ENCODE results near the gene SNX32. TPM values are rescaled to one million over a fixed set of nuclear protein-coding genes. Genes with fewer than 3 reads are reported as not detected.

Gene SNX32
- total and polyA plus RNA-seq, 8 donors: 0.24 to 4.4 (median 2.7) TPM

DNA sequence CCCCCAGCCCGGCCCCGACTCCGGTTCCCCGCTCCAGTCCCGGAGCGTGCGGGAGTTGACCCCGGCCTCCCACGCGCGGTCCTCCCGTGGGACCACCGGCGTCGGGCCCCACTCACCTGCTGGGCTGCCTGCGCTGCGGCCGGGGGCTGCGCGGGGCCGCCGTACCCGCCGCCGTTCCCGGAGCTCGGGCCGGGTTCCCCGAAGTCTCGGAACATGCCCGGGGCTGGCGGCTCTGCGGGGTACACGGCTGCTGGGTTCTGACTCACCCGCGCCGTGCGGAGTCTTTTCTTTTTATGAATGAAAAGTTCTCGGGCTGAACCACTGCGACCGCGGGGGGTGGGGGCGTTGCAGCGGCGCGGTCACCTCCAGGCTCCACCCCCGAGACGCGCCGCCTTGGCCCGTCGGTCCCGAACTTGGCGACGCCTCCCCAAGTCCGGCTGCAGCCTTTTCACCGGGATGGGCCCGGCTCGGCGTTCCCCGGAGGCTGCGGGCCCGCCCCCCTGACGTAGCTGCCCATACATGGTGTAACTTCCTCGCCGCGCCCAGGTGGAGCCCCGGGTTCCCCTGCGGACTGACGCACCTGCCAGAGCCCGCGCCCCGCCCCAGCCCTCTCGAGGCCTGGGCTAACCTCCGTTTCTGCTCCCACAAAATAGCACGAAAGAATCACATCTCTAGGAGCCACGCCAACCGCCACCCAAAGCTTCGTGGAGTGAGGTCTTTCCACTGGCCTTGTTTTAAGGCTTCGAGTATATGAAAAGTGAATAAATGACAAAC, 66.5 kb downstream of the SNX32 start, which contains the start of gene FOSL1:
Gene FOSL1 (minus strand): TSS at position 264 of the 774 bp plus-strand sequence. CDS start 49 bp downstream, at position 215.
- no peaks in the 10 kb centered on the region for H3K9me3 ChIP-seq
- TF ChIP-seq, protein P1, sequence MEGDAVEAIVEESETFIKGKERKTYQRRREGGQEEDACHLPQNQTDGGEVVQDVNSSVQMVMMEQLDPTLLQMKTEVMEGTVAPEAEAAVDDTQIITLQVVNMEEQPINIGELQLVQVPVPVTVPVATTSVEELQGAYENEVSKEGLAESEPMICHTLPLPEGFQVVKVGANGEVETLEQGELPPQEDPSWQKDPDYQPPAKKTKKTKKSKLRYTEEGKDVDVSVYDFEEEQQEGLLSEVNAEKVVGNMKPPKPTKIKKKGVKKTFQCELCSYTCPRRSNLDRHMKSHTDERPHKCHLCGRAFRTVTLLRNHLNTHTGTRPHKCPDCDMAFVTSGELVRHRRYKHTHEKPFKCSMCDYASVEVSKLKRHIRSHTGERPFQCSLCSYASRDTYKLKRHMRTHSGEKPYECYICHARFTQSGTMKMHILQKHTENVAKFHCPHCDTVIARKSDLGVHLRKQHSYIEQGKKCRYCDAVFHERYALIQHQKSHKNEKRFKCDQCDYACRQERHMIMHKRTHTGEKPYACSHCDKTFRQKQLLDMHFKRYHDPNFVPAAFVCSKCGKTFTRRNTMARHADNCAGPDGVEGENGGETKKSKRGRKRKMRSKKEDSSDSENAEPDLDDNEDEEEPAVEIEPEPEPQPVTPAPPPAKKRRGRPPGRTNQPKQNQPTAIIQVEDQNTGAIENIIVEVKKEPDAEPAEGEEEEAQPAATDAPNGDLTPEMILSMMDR (IDR thresholded peaks at IDR 0.05): no peak
- DNase-seq: peak in 3 of 4 donors; percentile 86 to 98 (median 94)
- peak within 1 kb of the TSS; percentile 34 to 89 for H3K27ac ChIP-seq
- H3K36me3 ChIP-seq: peaks cover 0 to 18% of the 10 kb centered on the region in 2 donors
- peaks cover 9 to 48% of the 10 kb centered on the region in 2 donors for H3K4me1 ChIP-seq
- H3K27me3 ChIP-seq: peaks cover 0 to 7% of the 10 kb centered on the region in 2 donors
- peak; percentile 94 for ATAC-seq
- H3K4me3 ChIP-seq: peak within 1 kb of the TSS; percentile 43 to 70
- intact Hi-C loops (cut with DNase I): no loop called here

DNA sequence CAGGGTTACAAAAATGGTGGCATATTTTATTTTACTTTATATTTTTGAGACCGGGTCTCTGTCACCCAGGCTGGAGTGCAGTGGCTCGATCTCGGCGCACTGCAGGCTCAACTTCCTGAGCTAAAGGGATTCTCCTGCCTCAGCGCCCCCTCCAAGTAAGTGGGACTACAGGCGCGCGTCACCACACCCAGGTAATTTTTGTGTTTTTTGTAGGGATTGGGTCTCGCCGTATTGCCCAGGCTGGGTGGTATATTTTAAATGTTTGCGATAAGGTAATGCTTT, 67.1 kb downstream of the SNX32 start:
- intact Hi-C loops (cut with DNase I): no loop called here
- Histone ChIP-seq H3K9me3 (no peaks in the 10 kb centered on the region), H3K27ac (peak overlapping the region in 1 of 2 donors; percentile 89), H3K27me3 (peaks cover 0 to 7% of the 10 kb centered on the region in 2 donors), H3K4me1 (peaks cover 9 to 42% of the 10 kb centered on the region in 2 donors), H3K36me3 (peaks cover 0 to 13% of the 10 kb centered on the region in 2 donors), H3K4me3 (peak overlapping the region in 1 of 2 donors; percentile 70)
- DNase-seq (no peak), ATAC-seq (no peak)
- TF ChIP-seq, protein P1 (IDR thresholded peaks at IDR 0.05): no peak

DNA sequence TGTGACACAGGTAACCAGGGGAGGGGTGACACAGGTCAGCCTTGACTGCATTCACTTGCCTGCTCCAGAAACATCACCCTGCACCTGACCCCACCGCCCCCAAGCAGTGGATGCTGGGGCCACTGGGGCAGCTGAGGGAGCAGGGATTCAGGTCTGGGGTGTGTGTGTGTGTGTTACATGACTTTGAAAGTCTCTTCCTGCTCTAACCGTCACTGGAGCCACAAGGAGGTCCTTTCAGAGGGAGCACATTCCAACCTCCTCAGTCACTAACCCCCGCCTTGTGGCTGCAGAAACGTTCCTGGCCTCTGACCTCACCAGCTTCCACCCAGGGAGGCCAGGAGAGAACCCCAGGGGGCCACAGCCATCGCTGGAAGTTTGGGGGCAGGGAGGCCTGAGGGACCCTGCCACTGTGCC, 69.3 kb downstream of the SNX32 start:
- intact Hi-C loops (cut with DNase I): no loop called here
- TF ChIP-seq, protein P1 (IDR thresholded peaks at IDR 0.05): no peak
- H3K4me3 ChIP-seq: no peak overlapping the region
- H3K36me3 ChIP-seq: no peaks in the 10 kb centered on the region
- H3K4me1 ChIP-seq: peaks cover 9 to 25% of the 10 kb centered on the region in 2 donors
- H3K27me3 ChIP-seq: peaks cover 0 to 7% of the 10 kb centered on the region in 2 donors
- DNase-seq (no peak), ATAC-seq (peak; percentile 15)
- no peaks in the 10 kb centered on the region for H3K9me3 ChIP-seq
- H3K27ac ChIP-seq: no peak overlapping the region

Other genes starting within 250 kb of the SNX32 start
- 1 to 10 TPM in 1 of 2 donors, not detected in 1; 2.0 TPM for gene KCNK7, start 238.2 kb upstream of the SNX32 start, total RNA-seq
- gene KCNK7, start 238.2 kb upstream of the SNX32 start, polyA plus RNA-seq (ENCODE audit: insufficient read length in 6 of 6): 1 to 10 TPM in 1 of 6 donors, under 1 TPM in 5; 0.21 to 1.2 (median 0.47) TPM
- gene MAP3K11, start 219.7 kb upstream of the SNX32 start, total RNA-seq: 100 to 1,000 TPM in 1 of 2 donors, 10 to 100 TPM in 1; 74.7 to 100 TPM
- gene MAP3K11, start 219.7 kb upstream of the SNX32 start, polyA plus RNA-seq (ENCODE audit: insufficient read length in 6 of 6): 10 to 100 TPM; 43.9 to 64.0 (median 56.6) TPM
- 10 to 100 TPM; 36.7 to 44.5 TPM for gene PCNX3, start 218.2 kb upstream of the SNX32 start, total RNA-seq
- 10 to 100 TPM; 19.9 to 35.4 (median 25.3) TPM for gene PCNX3, start 218.2 kb upstream of the SNX32 start, polyA plus RNA-seq (ENCODE audit: insufficient read length in 6 of 6)
- 100 to 1,000 TPM in 1 of 2 donors, 10 to 100 TPM in 1; 77.3 to 107 TPM for gene SIPA1, start 195.9 kb upstream of the SNX32 start, total RNA-seq
- gene SIPA1, start 195.9 kb upstream of the SNX32 start, polyA plus RNA-seq (ENCODE audit: insufficient read length in 6 of 6): 10 to 100 TPM; 40.5 to 57.3 (median 46.8) TPM
- gene RELA, start 171.0 kb upstream of the SNX32 start, total RNA-seq: 10 to 100 TPM; 56.5 to 67.9 TPM
- gene RELA, start 171.0 kb upstream of the SNX32 start, polyA plus RNA-seq (ENCODE audit: insufficient read length in 6 of 6): 10 to 100 TPM; 51.3 to 70.6 (median 58.8) TPM
- gene KAT5, start 121.7 kb upstream of the SNX32 start, total RNA-seq: 10 to 100 TPM; 57.0 to 67.1 TPM
- 10 to 100 TPM; 58.4 to 69.2 (median 64.5) TPM for gene KAT5, start 121.7 kb upstream of the SNX32 start, polyA plus RNA-seq (ENCODE audit: insufficient read length in 6 of 6)
- 10 to 100 TPM; 46.0 to 70.1 TPM for gene RNASEH2C, start 113.2 kb upstream of the SNX32 start, total RNA-seq
- gene RNASEH2C, start 113.2 kb upstream of the SNX32 start, polyA plus RNA-seq (ENCODE audit: insufficient read length in 6 of 6): 10 to 100 TPM; 34.7 to 52.5 (median 37.2) TPM
- gene AP5B1, start 53.0 kb upstream of the SNX32 start, total RNA-seq: 10 to 100 TPM; 22.6 to 39.0 TPM
- 1 to 10 TPM; 2.9 to 4.5 (median 3.5) TPM for gene AP5B1, start 53.0 kb upstream of the SNX32 start, polyA plus RNA-seq (ENCODE audit: insufficient read length in 6 of 6)
- gene OVOL1, start 46.9 kb upstream of the SNX32 start, total RNA-seq: under 1 TPM; 0.37 to 0.41 TPM
- gene OVOL1, start 46.9 kb upstream of the SNX32 start, polyA plus RNA-seq (ENCODE audit: insufficient read length in 6 of 6): under 1 TPM; 0.20 to 0.45 (median 0.31) TPM
- 1,000 to 10,000 TPM in 1 of 2 donors, 100 to 1,000 TPM in 1; 790 to 1,162 TPM for gene CFL1, start 24.2 kb downstream of the SNX32 start, total RNA-seq
- gene CFL1, start 24.2 kb downstream of the SNX32 start, polyA plus RNA-seq (ENCODE audit: insufficient read length in 6 of 6): 100 to 1,000 TPM; 599 to 799 (median 752) TPM
- 10 to 100 TPM; 43.4 to 50.7 TPM for gene MUS81, start 26.5 kb downstream of the SNX32 start, total RNA-seq
- gene MUS81, start 26.5 kb downstream of the SNX32 start, polyA plus RNA-seq (ENCODE audit: insufficient read length in 6 of 6): 10 to 100 TPM; 44.7 to 55.0 (median 52.0) TPM
- gene EFEMP2, start 38.8 kb downstream of the SNX32 start, total RNA-seq: 100 to 1,000 TPM in 1 of 2 donors, 10 to 100 TPM in 1; 67.6 to 113 TPM
- gene EFEMP2, start 38.8 kb downstream of the SNX32 start, polyA plus RNA-seq (ENCODE audit: insufficient read length in 6 of 6): 100 to 1,000 TPM; 111 to 169 (median 152) TPM
- gene CTSW, start 45.9 kb downstream of the SNX32 start, total RNA-seq: 1 to 10 TPM; 5.8 to 9.1 TPM
- gene CTSW, start 45.9 kb downstream of the SNX32 start, polyA plus RNA-seq (ENCODE audit: insufficient read length in 6 of 6): 1 to 10 TPM; 2.7 to 7.2 (median 5.7) TPM
- gene FIBP, start 54.5 kb downstream of the SNX32 start, total RNA-seq: 10 to 100 TPM; 56.5 to 69.6 TPM
- 10 to 100 TPM; 72.3 to 83.0 (median 77.7) TPM for gene FIBP, start 54.5 kb downstream of the SNX32 start, polyA plus RNA-seq (ENCODE audit: insufficient read length in 6 of 6)
- gene CCDC85B, start 56.7 kb downstream of the SNX32 start, total RNA-seq: 10 to 100 TPM; 23.3 to 32.0 TPM
- gene CCDC85B, start 56.7 kb downstream of the SNX32 start, polyA plus RNA-seq (ENCODE audit: insufficient read length in 6 of 6): 10 to 100 TPM; 10.0 to 23.8 (median 15.1) TPM
- 10 to 100 TPM in 1 of 2 donors, 1 to 10 TPM in 1; 3.4 to 16.3 TPM for gene FOSL1, start 66.4 kb downstream of the SNX32 start, total RNA-seq
- gene FOSL1, start 66.4 kb downstream of the SNX32 start, polyA plus RNA-seq (ENCODE audit: insufficient read length in 6 of 6): under 1 TPM in 4 of 6 donors, not detected in 2; 0.17 to 0.22 (median 0.21) TPM
- gene C11orf68, start 85.1 kb downstream of the SNX32 start, total RNA-seq: 10 to 100 TPM; 29.6 to 35.0 TPM
- gene C11orf68, start 85.1 kb downstream of the SNX32 start, polyA plus RNA-seq (ENCODE audit: insufficient read length in 6 of 6): 10 to 100 TPM; 31.1 to 36.9 (median 34.4) TPM
- gene DRAP1, start 85.5 kb downstream of the SNX32 start, total RNA-seq: 10 to 100 TPM; 61.0 to 64.5 TPM
- 100 to 1,000 TPM in 1 of 6 donors, 10 to 100 TPM in 5; 69.2 to 112 (median 91.8) TPM for gene DRAP1, start 85.5 kb downstream of the SNX32 start, polyA plus RNA-seq (ENCODE audit: insufficient read length in 6 of 6)
- not detected for gene TSGA10IP, start 111.5 kb downstream of the SNX32 start, total RNA-seq
- 1 to 10 TPM in 1 of 6 donors, under 1 TPM in 4, not detected in 1; 0.26 to 1.0 (median 0.79) TPM for gene TSGA10IP, start 111.5 kb downstream of the SNX32 start, polyA plus RNA-seq (ENCODE audit: insufficient read length in 6 of 6)
- gene SART1, start 127.8 kb downstream of the SNX32 start, total RNA-seq: 10 to 100 TPM; 34.1 to 50.8 TPM
- gene SART1, start 127.8 kb downstream of the SNX32 start, polyA plus RNA-seq (ENCODE audit: insufficient read length in 6 of 6): 10 to 100 TPM; 40.0 to 55.4 (median 46.3) TPM
- 10 to 100 TPM; 28.4 to 30.5 TPM for gene EIF1AD, start 168.2 kb downstream of the SNX32 start, total RNA-seq
- 10 to 100 TPM; 23.6 to 30.5 (median 27.4) TPM for gene EIF1AD, start 168.2 kb downstream of the SNX32 start, polyA plus RNA-seq (ENCODE audit: insufficient read length in 6 of 6)
- gene BANF1, start 168.5 kb downstream of the SNX32 start, total RNA-seq: 100 to 1,000 TPM; 161 to 183 TPM
- 100 to 1,000 TPM; 211 to 248 (median 228) TPM for gene BANF1, start 168.5 kb downstream of the SNX32 start, polyA plus RNA-seq (ENCODE audit: insufficient read length in 6 of 6)
- 10 to 100 TPM; 20.3 to 46.5 TPM for gene CST6, start 178.0 kb downstream of the SNX32 start, total RNA-seq
- gene CST6, start 178.0 kb downstream of the SNX32 start, polyA plus RNA-seq (ENCODE audit: insufficient read length in 6 of 6): 1 to 10 TPM in 1 of 6 donors, under 1 TPM in 5; 0.18 to 1.3 (median 0.46) TPM
- 1 to 10 TPM; 1.2 to 2.6 TPM for gene CATSPER1, start 192.5 kb downstream of the SNX32 start, total RNA-seq
- gene CATSPER1, start 192.5 kb downstream of the SNX32 start, polyA plus RNA-seq (ENCODE audit: insufficient read length in 6 of 6): under 1 TPM in 1 of 6 donors, not detected in 5; 0.24 TPM
- not detected for gene GAL3ST3, start 215.2 kb downstream of the SNX32 start, total RNA-seq
- under 1 TPM in 5 of 6 donors, not detected in 1; 0.09 to 0.63 (median 0.20) TPM for gene GAL3ST3, start 215.2 kb downstream of the SNX32 start, polyA plus RNA-seq (ENCODE audit: insufficient read length in 6 of 6)
- 100 to 1,000 TPM; 122 to 160 TPM for gene SF3B2, start 218.4 kb downstream of the SNX32 start, total RNA-seq
- gene SF3B2, start 218.4 kb downstream of the SNX32 start, polyA plus RNA-seq (ENCODE audit: insufficient read length in 6 of 6): 100 to 1,000 TPM; 192 to 233 (median 218) TPM
- gene PACS1, start 236.3 kb downstream of the SNX32 start, total RNA-seq: 10 to 100 TPM; 53.7 to 54.7 TPM
- gene PACS1, start 236.3 kb downstream of the SNX32 start, polyA plus RNA-seq (ENCODE audit: insufficient read length in 6 of 6): 10 to 100 TPM; 50.7 to 57.5 (median 55.6) TPM

Measured in left lung (tissue), 10 donors.